ENCODE data around the gene ANXA4. TPM values are rescaled to one million over a fixed set of nuclear protein-coding genes. Genes with fewer than 3 reads are reported as not detected.

ANXA4 gene
- total and polyA plus RNA-seq, 2 of the 13 experiments (the other 11 are each of a cell fraction or from before 2014, with no cell fraction given) = 155 to 168 TPM

GRCh38 chr2:69762513-69763494 lies 20.9 kb downstream of the ANXA4 start:
- in situ Hi-C loops (cut with HindIII; ENCODE audit: extremely low pct_ligation_motif_present, low pct_unique_long_range_greater_than_20kb) = no loop called here
- Histone ChIP-seq H3K79me2 (ENCODE audit: insufficient read depth, low read length) (peaks cover 71% of the 10 kb centered on the region), H3K36me3 (replicated peaks in 1 of 2; ENCODE audit: control insufficient read depth in 1 of 2, insufficient read depth in 2 of 2, low read length in 2 of 2) (peaks cover 7 to 43% of the 10 kb centered on the region in 2 experiments), H3K27me3 (ENCODE audit: control insufficient read depth in 1 of 2, insufficient read depth in 2 of 2, low read length in 2 of 2) (no peaks in the 10 kb centered on the region), H2AFZ (ENCODE audit: low read length) (no peak overlapping the region), H4K20me1 (ENCODE audit: insufficient read depth, low read length) (no peaks in the 10 kb centered on the region), H3K4me1 (ENCODE audit: insufficient read depth, low read length) (peaks cover 62% of the 10 kb centered on the region), H3K27ac (ENCODE audit: extremely low read length, insufficient read depth, low read length) (peak overlapping the region; percentile 35), H3K4me3 (replicated peaks in 1 of 3; ENCODE audit: insufficient read depth in 1 of 3, low read depth in 2 of 3, low read length in 3 of 3) (no peak overlapping the region), H3K9ac (ENCODE audit: insufficient read depth, low read depth, low read length) (peak overlapping the region; percentile 1; the same call in 1 of the 2 replicates), H3K4me2 (ENCODE audit: low read depth, low read length) (no peak overlapping the region), H3K9me3 (ENCODE audit: low read length) (no peaks in the 10 kb centered on the region)
- DNase-seq (ENCODE audit: low spot score) (no peak), ATAC-seq (no peak; the same call in 2 of the 3 replicates), FAIRE-seq (no peak)
- BruUV-seq (replicated peaks) = no TSS peak
- no peak for TF ChIP-seq ZKSCAN8 (CRISPR knock-in tag; IDR thresholded peaks at IDR 0.05; ENCODE audit: borderline replicate concordance)
- 0 out of 2 replicates have a peak, but pooled peaks have one; percentile 3 for TF ChIP-seq POLR2AphosphoS5 (IDR thresholded peaks at IDR 0.05; ENCODE audit: low read depth, low read length)
- 0 out of 2 replicates have a peak, but pooled peaks have one; percentile 18 for TF ChIP-seq TBX2 (CRISPR knock-in tag; IDR thresholded peaks at IDR 0.05; ENCODE audit: borderline replicate concordance)
- no peak for TF ChIP-seq DPF2 (CRISPR knock-in tag; IDR thresholded peaks at IDR 0.05; ENCODE audit: borderline replicate concordance, low read depth)
- TF ChIP-seq KMT2B (CRISPR knock-in tag; IDR thresholded peaks at IDR 0.05) = no peak
- no peak for TF ChIP-seq ZFX (CRISPR knock-in tag; IDR thresholded peaks at IDR 0.05; ENCODE audit: low read depth)
- peak; percentile 38 for TF ChIP-seq XRCC5 (optimal IDR thresholded peaks at IDR 0.05; ENCODE audit: low read length)
- TF ChIP-seq MBNL3 (CRISPR knock-in tag; conservative IDR thresholded peaks at IDR 0.05) = no peak
- no peak for TF ChIP-seq ZNF543 (CRISPR knock-in tag; IDR thresholded peaks at IDR 0.05)
- no peak for TF ChIP-seq NAIF1 (CRISPR knock-in tag; IDR thresholded peaks at IDR 0.05; ENCODE audit: borderline replicate concordance)
- TF ChIP-seq ZNF691 (CRISPR knock-in tag; IDR thresholded peaks at IDR 0.05; ENCODE audit: borderline replicate concordance, low read depth) = no peak
- no peak for TF ChIP-seq PHF8 (CRISPR knock-in tag; IDR thresholded peaks at IDR 0.05)
- TF ChIP-seq SMAD1 (CRISPR knock-in tag; IDR thresholded peaks at IDR 0.05; ENCODE audit: borderline replicate concordance, low read depth) = no peak
- intact Hi-C loops (cut with micrococcal nuclease; ENCODE audit: unreplicated experiment) = no loop called here
- ChIA-PET CTCF (ENCODE audit: low intra/inter-chr PET ratio, low total read pairs) (no interaction called here), POLR2A (interaction anchor here (0.7 to 15.3 kb wide), 5 partner anchors 9 to 58 kb away, joined by 3 to 142 read pairs (median 4); partner anchors contain the start of gene ANXA4)
- WGBS (ENCODE audit: low lambda C conversion rate) = 89% methylated on average over 14 of the region's 14 CpGs

Measured in HepG2 (cell line).